GM12892 (cell line): Measurements from ENCODE around the gene KLHL11.

Experiments
- POLR2A ChIP-seq: IDR thresholded peaks from 2 replicates; pipeline ENCODE4 v1.6.1; 2011; ENCODE audit warnings: low read depth, low read length, control low read depth
- POLR2AphosphoS5 ChIP-seq: IDR thresholded peaks from 2 replicates; pipeline ENCODE4 v1.6.1; 2011; ENCODE audit warnings: low read depth, low read length, control low read depth

DNA sequence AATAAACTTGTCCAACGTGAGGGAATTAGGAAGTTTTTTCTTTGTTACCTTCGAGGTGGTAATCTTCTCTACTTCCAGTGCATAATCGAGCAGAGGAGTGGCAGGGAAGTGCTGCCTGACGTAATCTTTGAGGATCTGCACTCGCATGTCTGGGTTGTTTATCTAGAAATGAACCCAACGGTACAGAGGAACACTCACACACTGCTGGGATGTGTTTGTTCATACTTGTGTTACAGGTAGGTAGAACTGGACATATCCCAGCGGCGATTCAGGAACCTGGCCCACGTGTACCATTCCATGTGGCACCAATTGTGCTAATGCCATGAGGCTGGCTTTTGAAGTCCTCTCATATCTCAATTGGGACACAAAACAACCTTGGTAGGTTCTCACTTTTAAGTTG lies 4.2 kb upstream of the KLHL11 start:
- no peak for TF ChIP-seq POLR2A
- no peak for TF ChIP-seq POLR2AphosphoS5
